OCI-LY3 (cell line): Measurements from ENCODE around the gene ASB8.

Experiments used
- CTCF ChIP-seq: fragments of 200-600, 300-600 bp; sonication (generic); IDR thresholded peaks from 2 replicates; pipeline ENCODE4 v1.5.1; 2014; ENCODE audit warnings: antibody characterized with exemption, low read length, low read depth
- EZH2phosphoT487 ChIP-seq: fragments of 200-600 bp; shearing (Covaris generic); IDR thresholded peaks from 2 replicates; pipeline ENCODE4 v1.6.1; 2018; ENCODE audit warnings: antibody characterized with exemption, mixed run types, low read depth

- TF ChIP-seq CTCF (no peak), EZH2phosphoT487 (no peak)
Observed at GRCh38 chr12:48198672-48198971, 41.3 kb upstream of the ASB8 start.
